NK-92 (cell line): ENCODE data around the gene SMG6.
A peak's percentile ranks its signal among the peaks of the same experiment; 100 is the strongest.

Experiments used
- DNase-seq: peaks from one replicate; lab custom pipeline; 2025; ENCODE audit not compliant: unreplicated experiment; lab: John Stamatoyannopoulos, UW

The SMG6 gene

DNA sequence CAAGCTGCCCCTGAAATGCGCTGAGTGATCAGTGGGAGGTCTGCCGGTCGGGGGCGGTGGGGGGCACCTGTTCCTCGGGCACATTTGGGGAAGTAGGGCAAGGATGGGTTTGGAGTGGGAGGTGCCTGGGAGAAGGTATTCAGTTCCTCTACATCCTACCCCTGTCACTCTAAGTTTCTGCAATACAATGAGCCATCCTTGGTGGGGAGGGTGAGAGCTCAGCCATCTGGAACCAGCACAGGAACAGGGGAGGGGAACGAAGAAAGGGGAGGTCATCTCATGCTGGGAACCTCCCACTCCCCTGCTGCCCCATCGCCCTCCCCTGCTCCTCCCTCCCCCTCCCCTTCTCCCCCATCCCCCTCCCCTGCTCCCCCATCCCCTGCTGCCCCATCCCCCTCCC is 269.4 kb downstream of the SMG6 start:
- DNase-seq, result no peak

DNA sequence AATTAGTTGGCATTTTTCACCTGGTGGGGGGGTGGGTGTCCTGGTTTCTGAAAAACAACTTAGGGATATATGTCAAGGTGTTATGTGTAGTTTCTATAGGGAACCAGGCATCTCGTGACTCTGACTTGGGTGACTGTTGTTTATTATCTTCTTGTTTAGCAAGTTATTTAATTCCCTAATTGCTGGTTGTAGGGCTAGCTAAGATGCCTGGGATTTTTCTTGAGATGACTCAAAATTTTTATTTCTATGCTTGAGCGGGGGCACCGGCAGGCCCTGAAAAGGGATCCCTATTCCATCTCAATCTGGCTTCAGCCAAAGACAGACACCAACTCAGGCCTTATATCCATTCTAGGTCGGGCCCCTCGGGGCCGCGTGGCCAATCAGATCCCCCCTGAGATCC is 270.4 kb downstream of the SMG6 start:
- no peak for DNase-seq

DNA sequence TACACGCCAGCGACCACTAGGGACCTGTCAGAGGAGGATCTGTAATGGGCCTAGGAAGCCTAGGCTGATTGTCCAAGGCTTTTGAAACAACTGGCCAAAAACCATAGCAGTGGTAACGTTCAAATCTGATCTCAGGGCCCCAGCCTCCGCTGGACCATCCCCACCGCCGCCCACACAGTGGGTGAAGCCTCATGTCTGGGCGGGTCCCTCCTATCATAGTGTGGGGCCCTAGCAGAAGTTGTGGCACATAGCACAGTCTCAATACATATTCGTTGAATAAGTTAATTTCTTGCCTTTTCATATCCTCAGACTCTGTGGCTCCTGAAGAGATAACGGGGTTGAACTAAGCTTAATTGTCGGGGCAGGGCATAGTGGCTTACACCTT is 272.8 kb downstream of the SMG6 start:
- DNase-seq, result no peak

DNA sequence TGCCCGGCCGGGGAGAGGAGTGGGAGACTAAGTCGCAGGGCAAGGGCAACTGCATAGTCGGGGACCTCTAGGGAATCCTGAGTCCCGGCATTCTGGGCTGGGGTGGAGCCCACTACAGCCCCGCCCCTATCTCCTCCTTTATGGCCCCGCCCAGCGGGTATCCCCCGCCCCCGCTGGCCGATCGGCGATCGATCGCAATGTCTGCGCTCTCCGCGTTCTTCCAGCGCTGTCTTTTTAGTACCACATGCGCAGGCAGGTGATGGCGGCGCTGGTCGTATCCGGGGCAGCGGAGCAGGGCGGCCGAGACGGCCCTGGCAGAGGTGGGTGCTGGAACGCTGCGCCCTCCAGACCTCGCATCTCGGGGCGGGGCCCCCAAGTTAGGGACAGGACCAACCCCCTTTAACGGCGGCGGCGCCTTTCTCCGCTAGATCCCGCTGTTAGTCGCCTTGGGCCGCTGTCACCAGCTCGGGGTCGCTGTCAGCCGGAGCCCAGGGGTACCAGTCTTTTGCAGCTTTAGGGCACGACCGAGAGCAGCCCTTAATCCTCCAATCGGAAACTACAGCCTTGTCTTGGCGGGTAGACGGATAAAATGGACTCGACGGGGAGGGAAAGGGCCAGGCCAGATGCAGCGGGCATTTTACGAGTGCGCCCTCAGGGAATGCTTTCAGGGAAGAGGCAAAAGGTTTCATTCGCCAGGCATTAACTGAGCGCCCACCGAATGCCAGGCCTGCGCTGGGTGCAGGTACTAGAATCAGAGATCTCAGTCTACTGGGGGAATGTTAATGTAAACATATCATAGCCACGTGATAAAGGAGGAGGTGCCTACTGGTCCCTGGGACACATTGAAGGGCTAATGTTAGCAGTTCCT is 273.4 kb downstream of the SMG6 start, which contains the start of gene DPH1:
Gene DPH1 (plus strand): TSS at position 243 of the 868 bp plus-strand sequence. CDS start 17 bp downstream, at position 260.
- DNase-seq, result peak; percentile 31

DNA sequence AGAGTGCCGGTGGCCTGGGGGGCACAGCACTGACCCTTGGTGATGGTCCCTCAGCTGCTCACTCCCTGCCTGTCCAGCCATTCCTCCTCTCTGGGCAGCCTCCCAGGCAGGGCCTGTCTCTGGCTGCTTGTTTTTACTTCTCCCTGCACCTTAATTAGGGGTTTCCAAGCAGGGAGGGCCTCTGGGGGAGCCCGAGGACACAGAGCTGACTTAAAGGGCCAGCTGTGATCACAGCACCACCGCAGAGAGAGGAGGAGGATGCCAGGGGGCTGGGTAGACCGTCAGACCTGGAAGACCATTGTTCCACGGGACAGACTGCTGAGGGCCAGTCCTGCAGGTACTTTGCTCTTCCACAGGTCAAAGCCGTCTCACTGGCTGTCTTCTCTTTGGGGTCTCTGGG is 274.8 kb downstream of the SMG6 start:
- no peak for DNase-seq

DNA sequence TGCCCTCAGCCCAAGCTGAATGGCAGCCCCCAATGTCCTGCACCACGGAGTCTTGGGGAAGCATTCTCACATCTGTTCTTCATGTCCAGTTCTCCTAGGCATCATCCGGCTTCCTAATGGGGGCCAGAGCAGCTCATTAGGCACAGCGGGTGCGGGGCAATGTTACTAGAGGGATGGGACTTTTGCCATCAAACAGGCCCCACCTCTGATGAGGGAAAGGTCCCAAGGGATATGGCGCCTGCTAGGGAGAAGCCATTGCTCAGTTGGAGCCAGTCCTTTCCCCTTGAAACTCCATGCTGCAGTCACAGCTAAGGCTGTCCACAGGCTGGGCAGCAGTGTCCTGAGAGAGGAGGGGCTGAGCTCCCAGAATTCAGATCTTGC is 275.4 kb downstream of the SMG6 start:
- no peak for DNase-seq

DNA sequence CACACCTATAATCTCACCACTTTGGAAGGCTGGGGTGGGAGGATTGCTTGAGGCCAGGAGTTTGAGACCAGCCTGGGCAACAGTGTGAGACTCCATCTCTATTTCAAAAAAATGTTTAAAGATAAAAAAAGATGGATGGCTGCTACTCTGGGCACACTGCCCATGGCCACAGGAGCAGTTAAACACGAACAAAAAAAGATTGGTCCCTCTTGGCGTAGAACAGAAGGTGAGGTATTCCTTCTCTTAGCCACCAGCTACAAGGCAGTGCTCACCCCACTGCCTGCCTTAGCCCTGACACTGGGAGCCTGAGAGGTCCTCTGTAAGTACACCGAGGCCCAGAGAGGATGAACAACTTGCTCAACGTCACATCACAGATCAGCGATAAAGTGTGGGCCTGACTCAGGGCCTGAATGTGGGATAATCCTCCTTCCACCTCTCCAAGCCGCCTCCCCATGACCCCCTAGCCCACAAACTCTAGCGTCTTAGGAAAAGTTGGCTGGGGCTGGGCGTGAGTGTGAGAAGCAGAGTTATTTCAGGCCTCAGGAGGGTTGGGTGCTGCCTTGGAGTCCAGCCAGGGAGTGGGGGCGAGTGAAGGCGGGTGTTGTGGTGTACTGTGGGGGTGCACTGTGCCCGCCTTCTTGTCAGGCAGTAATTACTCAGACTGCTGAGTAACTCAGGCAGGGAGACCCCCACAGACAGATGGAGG is 275.9 kb downstream of the SMG6 start:
- no peak for DNase-seq

DNA sequence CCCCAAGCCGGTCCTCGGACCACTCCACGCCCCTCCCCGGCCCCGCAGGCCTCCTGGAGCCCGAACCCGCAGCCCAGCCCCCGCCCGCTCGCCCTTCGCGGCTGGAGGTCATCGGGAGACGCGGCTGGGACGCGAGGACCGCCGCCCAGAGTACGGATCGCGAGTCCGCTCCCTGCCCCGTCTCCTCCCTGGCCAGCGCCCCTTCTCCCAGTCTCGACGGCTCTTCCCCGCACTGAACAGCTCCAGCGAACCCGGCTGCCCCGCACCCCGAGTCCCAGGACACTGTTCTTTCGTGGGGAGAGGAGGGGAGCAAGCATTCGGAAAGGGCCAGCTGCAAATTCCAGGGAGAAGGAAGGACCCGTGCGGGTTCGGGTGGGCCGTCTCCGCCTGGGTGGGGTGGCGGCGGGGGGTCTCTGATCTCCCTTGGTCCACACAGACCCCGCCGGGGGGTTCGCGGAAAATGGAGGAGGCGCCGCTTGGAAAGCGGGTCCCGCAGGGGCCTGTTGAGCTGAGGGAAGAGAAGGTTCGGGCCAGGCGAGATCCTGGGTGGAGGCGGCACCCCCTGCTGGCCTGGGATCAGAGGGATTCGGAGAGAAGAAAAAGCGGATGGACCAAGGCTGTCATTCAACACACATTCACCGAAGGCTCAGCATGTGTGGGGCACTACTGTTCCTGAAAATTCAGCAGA is 277.8 kb downstream of the SMG6 start:
- DNase-seq, result no peak

DNA sequence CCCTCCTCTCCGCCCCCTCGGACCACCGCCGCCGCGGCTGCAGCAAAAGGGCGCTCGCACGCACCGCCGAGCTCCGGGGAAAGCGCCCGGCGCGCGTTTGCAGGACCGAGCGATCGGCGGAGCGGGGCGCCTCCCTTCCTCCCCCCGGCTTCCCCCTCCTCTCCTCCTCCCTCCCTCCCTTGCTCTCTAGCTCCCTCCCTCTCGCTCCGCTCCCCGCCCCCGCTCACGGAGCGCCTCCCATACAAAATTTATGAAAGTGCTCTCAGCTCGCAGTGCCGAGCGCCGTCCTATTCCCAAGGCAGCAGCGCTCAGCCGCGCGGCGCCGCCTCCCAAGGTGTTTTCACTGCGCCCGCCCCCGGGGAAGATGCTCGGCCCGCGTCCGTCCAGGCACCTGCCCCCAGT is 278.4 kb downstream of the SMG6 start, which contains the start of gene RTN4RL1:
Gene RTN4RL1 (minus strand): TSS at position 115 of the 402 bp plus-strand sequence. CDS start 469 bp downstream, outside the sequence.
- DNase-seq, result no peak

DNA sequence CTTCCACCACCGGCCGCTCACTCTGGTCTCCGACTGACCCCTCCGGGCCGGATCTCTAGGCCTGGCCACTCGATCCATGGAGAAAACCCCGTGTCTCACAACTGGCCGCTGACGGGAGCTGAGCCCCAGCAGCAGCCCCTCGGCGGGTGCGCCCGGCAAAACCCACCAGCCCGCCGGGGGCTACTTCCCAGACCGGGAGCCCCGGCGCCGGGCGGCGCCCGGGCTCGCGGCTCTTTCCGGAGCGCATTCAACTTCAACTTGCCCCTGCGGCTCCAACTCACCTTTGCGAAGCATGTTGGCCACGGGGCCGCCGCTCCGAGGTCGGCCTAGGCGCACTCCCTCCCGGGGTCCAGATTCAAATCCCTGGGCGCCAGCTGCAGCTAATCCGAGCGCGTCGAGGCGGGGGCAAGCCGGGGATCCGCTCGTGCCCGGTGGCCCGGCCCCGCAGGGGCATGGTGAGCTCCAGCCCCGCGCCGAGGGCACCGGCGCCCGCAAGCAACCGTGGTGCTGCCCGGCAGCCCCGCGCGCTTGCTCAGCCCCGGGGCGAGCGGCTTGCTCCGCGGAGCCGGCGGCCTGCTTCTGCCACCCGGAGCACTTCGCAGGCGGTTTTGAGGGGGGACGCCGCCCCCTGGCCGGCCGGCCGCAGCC is 278.9 kb downstream of the SMG6 start:
- no peak for DNase-seq

DNA sequence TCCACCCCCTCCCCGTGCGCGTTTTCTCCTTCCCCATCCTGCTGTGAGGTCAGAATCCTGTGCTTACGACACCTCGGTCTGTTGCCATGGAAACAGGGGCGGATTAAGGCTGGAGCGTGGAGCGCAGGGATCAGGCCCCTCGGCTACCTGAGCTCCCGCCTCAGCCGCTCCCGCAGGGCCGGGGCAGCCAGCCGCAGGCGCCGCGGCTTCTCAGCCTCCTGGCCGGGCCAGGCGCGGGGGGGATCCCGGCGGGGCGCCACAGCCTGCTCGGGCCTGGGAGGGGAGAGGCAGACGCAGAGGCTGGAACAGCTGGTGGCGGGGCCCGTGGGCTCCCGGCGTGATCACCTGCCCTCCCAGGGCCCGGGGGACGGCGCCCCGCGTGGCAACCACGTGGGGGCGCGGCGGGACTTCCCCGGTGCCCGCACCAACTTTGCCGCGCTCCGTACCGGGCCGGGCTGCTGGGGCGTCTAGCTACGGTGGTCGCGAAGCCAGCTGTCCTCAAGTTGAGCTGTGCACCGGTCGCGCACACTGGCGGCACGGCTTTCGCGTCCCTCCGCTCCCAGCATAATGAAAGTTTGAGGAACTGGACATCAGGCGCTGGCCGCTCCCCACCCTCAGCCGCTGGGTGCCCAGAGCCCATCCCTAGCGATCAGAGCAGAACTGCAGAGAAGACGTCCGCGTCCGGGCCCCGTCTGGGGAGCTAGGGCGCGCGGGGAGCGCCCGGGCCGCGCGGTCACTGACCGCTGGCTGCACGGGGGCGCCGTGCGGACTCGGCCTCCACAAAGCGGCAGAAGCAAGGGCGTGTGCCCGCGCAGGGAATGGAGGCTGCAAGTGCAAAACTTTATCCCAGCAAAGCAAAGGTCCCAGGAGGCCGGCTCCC is 279.7 kb downstream of the SMG6 start:
- no peak for DNase-seq

DNA sequence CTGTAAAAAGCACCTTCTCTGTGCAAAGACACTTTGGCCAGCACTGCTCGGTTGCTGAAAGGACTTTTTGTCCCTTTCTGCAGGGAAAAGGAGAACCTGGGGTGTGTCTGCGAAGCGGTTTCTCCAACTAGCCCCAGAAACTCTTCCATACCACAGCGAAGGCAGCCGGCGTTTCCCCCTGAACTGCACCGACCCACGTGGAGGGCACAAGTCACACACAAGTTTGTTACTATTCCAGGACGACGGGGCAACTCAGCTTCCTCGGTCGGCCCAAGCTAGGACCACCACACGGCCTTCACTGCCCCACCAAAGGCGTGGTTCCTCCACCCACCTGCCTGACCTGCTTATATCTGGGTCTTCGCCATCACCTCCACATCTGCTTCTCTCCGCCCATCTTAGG is 280.3 kb downstream of the SMG6 start:
- DNase-seq, result no peak

DNA sequence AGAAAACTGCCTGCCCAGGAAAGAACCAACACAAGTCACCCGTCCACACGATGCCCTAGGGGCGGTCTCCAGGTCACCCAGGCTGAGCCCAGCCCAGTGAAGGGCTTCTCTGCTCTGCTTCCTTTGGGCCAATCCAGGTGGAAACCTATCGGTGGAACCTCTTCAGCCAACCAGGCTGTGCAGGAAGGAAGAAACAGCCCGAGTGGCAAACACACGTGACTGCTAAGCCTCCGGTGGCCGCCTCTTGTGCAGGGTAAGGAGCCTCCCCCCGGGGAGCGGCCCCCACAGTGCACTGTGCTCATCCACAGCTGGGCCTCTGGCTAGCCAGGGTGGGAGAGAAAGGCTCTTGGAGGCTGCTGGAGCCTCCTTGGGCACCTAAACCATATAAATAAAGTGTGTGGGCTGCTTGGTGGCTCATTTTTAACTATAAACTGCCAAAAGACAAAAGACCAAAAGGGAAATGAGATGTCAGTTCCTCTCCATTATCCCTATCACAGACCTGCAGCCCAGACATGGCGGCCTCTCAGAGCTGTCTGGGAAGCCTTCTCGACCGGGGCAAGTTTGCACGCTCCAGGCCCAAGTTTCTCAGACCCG is 280.8 kb downstream of the SMG6 start:
- DNase-seq, result no peak

DNA sequence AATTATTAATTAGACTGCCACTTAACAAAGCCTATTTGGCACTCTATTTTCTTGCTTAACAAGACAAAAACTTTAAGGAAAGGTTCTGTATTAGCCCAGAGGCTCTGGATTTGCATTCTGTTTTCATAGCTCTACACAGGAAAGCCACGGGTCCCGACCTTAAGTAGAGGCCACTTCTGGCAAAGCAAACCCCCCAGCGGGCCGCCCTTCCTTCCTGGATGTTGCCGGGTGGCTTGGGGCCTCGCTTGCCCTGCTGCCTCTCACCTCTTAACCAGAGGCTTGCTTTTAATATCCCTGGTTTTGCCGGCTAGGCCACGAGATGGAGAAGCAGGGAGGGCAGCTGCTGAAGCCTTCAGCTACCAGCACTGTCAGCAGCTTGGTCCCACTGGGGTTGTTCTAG is 282.9 kb downstream of the SMG6 start:
- DNase-seq, result no peak

DNA sequence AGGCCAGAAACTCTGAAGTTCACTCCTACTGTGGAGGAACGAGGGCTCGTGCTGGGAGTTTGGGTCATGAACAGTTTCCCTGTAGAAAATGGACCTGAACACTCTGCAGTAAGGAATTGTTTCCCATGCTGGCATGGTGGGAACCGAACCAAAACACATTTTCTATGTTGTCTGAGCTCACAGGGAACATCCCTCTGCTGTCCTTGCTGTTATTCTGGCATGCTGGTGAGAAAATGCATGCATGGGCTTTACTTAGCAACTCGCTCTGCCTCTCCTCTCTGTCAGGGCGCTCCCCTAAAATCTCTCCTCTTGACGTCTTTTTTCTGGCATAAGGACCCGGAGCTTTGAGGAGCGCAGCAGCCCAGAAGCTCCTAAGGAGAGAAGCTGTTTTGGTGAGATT is 283.9 kb downstream of the SMG6 start:
- no peak for DNase-seq

DNA sequence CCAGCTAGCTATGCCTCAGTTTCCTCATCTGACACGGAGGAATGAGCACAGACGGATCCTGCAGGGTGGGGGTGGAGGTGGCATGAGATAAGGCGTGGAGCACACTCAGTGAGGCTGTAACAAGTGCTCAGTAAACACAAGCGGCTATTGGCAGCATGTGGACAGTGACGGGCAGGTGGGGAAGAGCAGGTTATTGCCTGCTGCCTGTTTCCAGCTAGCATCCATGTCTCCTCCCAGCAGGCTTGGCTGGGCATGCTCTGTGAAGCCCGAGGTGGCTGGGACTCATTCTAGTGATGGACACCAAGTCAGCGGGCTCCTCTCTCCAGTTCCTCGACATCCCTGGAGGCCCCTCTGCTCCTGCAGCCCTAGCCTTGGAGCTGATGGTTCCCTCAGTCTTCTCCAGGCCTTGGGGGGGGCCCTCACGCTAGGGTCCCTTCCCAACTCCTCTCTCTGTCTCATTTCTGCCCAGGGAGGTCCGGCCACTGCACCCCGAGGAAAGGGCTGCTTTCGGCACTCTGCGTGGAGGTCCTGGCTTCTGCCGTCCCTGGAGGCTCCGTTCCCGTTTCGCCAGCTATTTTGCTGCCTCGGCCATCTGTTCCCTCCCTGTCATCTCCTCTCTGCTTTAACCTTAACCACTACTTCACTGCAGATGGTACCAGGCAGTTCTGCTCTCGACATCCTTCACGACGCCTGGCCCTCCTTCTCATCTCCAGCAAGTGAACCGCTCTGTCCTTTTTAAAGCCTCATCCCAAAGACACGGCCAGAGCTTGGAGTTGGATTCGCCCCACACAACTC is 284.7 kb downstream of the SMG6 start:
- no peak for DNase-seq

DNA sequence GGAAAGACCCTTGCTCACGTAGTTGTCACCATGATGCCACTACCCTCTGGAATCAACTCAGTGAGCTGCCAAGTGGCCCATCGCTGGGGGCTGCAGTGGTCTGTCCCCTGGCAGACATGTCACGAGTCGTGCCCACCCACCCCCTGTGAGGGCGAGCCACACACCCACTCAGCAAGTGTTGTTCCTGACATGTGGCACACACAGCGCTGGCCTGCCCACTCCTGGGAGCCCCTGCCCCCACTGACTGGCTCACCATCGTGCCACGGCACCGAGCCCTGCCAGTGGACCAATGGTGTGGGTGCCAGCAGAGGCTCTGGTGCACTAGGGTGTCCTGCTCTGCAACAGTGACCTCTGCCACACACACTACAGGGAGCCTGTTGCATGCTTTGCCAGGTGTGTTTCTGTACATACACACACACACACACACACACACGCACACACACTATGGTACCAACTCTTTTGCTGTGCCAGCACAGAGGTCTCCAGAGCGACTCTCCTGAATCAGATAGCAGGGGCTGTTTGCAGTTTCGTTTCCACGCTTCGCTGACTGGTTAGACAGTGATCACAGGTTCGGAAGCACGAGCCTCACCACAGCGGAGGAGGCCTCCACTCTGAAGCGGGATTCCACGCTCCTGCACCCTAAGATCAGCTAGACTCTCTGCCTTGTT is 286.2 kb downstream of the SMG6 start:
- DNase-seq, result no peak

DNA sequence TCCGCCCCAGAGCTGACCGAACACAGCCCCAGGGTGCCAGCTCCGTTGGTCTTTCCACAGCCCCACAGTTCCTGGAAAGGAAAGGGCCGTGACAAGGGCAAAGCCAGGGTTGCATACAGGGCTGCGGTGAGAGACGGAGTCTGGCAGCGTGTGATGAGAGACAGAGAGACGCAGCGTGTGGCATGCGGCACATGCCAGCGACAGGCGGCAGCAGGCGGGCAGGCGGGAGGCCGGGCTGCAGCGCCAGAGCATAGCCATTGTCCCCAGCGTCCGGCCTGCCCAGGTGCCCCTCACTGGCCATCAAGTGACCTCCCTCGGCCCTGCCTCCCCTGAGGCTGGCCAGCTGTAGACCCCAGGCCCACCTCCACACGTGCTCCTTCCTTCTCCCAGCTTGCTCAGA is 287.1 kb downstream of the SMG6 start:
- DNase-seq, result no peak

DNA sequence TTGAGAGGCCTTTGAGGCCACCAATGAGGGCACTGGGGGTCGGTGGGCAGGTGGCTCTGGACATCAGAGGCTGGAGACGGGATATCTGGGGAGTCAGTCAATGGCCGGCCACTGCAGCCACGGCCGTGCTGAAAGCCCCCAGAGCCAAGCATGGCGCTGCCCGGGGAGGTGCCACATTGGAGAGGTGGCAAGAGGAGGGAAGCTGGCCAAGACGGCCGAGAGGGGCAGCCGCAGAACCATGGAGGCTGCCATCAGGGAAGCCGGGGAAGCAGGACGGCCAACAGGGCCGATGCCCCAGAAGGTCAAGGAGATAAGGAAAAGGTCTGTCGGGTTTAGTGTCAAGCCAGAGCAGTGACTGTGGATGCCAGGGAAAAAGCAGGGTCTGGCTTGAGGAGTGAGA is 288.3 kb downstream of the SMG6 start:
- no peak for DNase-seq
